GM21576 (cell line): ENCODE measurements around the gene SULF2.

Experiments
- ATAC-seq: cut with Tn5 transposase; IDR thresholded peaks from one replicate; pipeline ENCODE4 v1.9.1; 2021; ENCODE audit warnings: mild to moderate bottlenecking, moderate library complexity; ENCODE audit not compliant: unreplicated experiment

The SULF2 gene

GRCh38 chr20:47659904-47660601 lies 125.2 kb downstream of the SULF2 start:
- ATAC-seq, result no peak

GRCh38 chr20:47656318-47656717 lies 129.0 kb downstream of the SULF2 start:
- ATAC-seq, result no peak

GRCh38 chr20:47655635-47656034 lies 129.6 kb downstream of the SULF2 start:
- no peak for ATAC-seq

- no peak for ATAC-seq
These were observed 130.9 kb downstream of the SULF2 start for GRCh38 chr20:47654370-47654769.

GRCh38 chr20:47653869-47654268 lies 131.4 kb downstream of the SULF2 start:
- ATAC-seq, result no peak

- no peak for ATAC-seq
These were observed 132.5 kb downstream of the SULF2 start for GRCh38 chr20:47652794-47653193.

- no peak for ATAC-seq
These were observed 133.0 kb downstream of the SULF2 start for GRCh38 chr20:47652301-47652700.

GRCh38 chr20:47648943-47649342 lies 136.3 kb downstream of the SULF2 start:
- no peak for ATAC-seq

GRCh38 chr20:47647994-47648393 lies 137.3 kb downstream of the SULF2 start:
- no peak for ATAC-seq

GRCh38 chr20:47645632-47646031 lies 139.6 kb downstream of the SULF2 start:
- ATAC-seq, result no peak

GRCh38 chr20:47642624-47643023 lies 142.7 kb downstream of the SULF2 start:
- ATAC-seq, result no peak

- ATAC-seq, result no peak
These were observed 143.2 kb downstream of the SULF2 start for GRCh38 chr20:47642118-47642517.

- ATAC-seq, result no peak
These were observed 146.4 kb downstream of the SULF2 start for GRCh38 chr20:47638851-47639250.

- no peak for ATAC-seq
These were observed 150.0 kb downstream of the SULF2 start for GRCh38 chr20:47635256-47635655.

GRCh38 chr20:47631078-47631477 lies 154.2 kb downstream of the SULF2 start:
- ATAC-seq, result no peak

GRCh38 chr20:47629907-47630306 lies 155.4 kb downstream of the SULF2 start:
- no peak for ATAC-seq

GRCh38 chr20:47627540-47627939 lies 157.7 kb downstream of the SULF2 start:
- no peak for ATAC-seq

GRCh38 chr20:47623206-47623605 lies 162.1 kb downstream of the SULF2 start:
- no peak for ATAC-seq

GRCh38 chr20:47622118-47622665 lies 163.1 kb downstream of the SULF2 start:
- no peak for ATAC-seq

GRCh38 chr20:47620808-47621805 lies 164.2 kb downstream of the SULF2 start:
- no peak for ATAC-seq

- no peak for ATAC-seq
These were observed 166.8 kb downstream of the SULF2 start for GRCh38 chr20:47618479-47618878.
